AG08396 (cell line): ENCODE results near the gene KRTAP5-6.

Source experiments
- DNase-seq: peaks from one replicate; pipeline ENCODE4 v3.0.0; 2012; ENCODE audit warnings: low spot score, mixed read lengths

KRTAP5-6 gene

GRCh38 chr11:1696608-1697570, at the start of gene KRTAP5-6:
Gene KRTAP5-6, plus strand, starts transcription at chr11:1697195. Its CDS starts 51 bp downstream, at chr11:1697246.
- DNase-seq = no peak

- DNase-seq = no peak
Measured at GRCh38 chr11:1647901-1648652, 48.9 kb upstream of the KRTAP5-6 start.

- DNase-seq = no peak
Measured at GRCh38 chr11:1648653-1649420, 48.2 kb upstream of the KRTAP5-6 start.

GRCh38 chr11:1650034-1650917, 46.7 kb upstream of the KRTAP5-6 start:
- no peak for DNase-seq

GRCh38 chr11:1650918-1651262, 46.1 kb upstream of the KRTAP5-6 start:
- no peak for DNase-seq

GRCh38 chr11:1651411-1651980, 45.5 kb upstream of the KRTAP5-6 start:
- no peak for DNase-seq

GRCh38 chr11:1652026-1652425, 45.0 kb upstream of the KRTAP5-6 start:
- DNase-seq = no peak

GRCh38 chr11:1652442-1652770, 44.6 kb upstream of the KRTAP5-6 start:
- DNase-seq = no peak

- peak; percentile 95 for DNase-seq
Measured at GRCh38 chr11:1652771-1653540, 44.0 kb upstream of the KRTAP5-6 start.

GRCh38 chr11:1653541-1654387, 43.2 kb upstream of the KRTAP5-6 start:
- DNase-seq = no peak

GRCh38 chr11:1654388-1655167, 42.4 kb upstream of the KRTAP5-6 start:
- no peak for DNase-seq

GRCh38 chr11:1655168-1656060, 41.6 kb upstream of the KRTAP5-6 start:
- DNase-seq = no peak

GRCh38 chr11:1656061-1656441, 40.9 kb upstream of the KRTAP5-6 start:
- no peak for DNase-seq

- DNase-seq = no peak
Measured at GRCh38 chr11:1656670-1657069, 40.3 kb upstream of the KRTAP5-6 start.

GRCh38 chr11:1659506-1659905, 37.5 kb upstream of the KRTAP5-6 start:
- DNase-seq = no peak

GRCh38 chr11:1660111-1660867, 36.7 kb upstream of the KRTAP5-6 start:
- DNase-seq = no peak
